ENCODE measurements around the gene CDK11A.

The CDK11A gene

DNA sequence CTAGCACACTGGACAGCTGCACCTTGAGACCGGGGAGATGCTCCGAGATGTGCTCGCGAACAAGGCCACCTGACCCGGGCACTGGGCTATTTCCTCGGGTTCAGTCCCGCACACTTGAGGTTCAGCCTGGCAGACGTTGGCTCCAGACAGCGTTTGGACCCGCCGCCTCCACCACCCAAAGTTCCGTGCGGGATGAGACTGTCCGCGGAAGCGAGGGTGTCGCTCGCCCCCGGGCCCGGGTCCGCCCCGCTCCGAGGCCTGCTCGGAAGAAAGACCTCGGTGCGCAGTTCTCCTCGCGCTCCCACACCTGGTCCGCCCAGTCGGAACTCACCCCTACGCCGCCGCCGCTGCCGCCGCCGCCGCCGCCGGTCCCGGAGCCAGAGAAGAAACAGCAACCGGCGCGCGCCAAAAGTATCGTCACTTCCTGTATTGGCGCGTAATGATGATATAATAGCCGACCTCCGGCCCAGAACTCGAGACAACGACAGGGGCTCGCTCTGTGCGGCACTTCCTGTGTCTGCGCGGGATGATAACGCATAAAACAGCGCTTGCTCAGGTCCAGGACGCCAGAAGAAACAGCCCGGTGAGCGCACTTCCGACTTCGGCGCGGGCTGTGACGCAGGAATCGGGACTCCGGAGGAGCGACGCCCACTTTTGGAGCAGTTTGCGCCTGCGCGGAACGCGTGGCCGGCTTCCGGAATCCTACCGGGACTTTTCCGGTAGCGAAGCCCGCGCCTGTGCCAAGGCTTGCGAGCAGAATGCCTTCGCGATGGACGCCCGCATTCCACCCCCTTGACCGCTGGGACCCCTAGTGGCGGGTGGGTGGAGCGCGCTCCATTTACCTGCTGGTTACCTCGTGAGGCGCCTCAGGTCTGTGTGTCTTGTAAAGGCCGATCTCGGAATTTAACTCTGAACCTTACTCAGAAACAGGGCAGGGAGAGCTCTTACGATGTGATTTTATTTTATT, 65.3 kb downstream of the CDK11A start, which contains the start of gene CDK11B:
Gene CDK11B (minus strand): TSS at position 422 of the 967 bp plus-strand sequence. CDS start 1,519 bp downstream, outside the sequence.
- peak; percentile 28 for DNase-seq

Measured in NCI-H2029 treated with DMSO at 0.1 percent for 48 hours (cell line).